Activated naive CD4-positive, alpha-beta T cell treated with anti-CD3 and anti-CD28 coated beads for 36 hours (primary cell): ENCODE results near the gene JAM3. TPM values are rescaled to one million over a fixed set of nuclear protein-coding genes. Genes with fewer than 3 reads are reported as not detected.

ENCODE experiments used
- CTCF ChIA-PET: fragments of 350-600 bp; sonication (Branson Sonifier 250); formaldehyde crosslinking; loops from one replicate; lab custom pipeline; 2021; ENCODE audit warnings: antibody characterized with exemption; lab: Charles Lee
- DNase-seq: peaks from one replicate; pipeline ENCODE4 v3.0.0-alpha.2; 2020
- H3K27ac Mint-ChIP-seq: one replicate; pipeline ENCODE4 v1.8.0; 2021; ENCODE audit warnings: mild to moderate bottlenecking, mixed read lengths
- H3K27me3 Mint-ChIP-seq: one replicate; pipeline ENCODE4 v1.8.0; 2021; ENCODE audit warnings: low read depth, mixed read lengths
- H3K36me3 Mint-ChIP-seq: one replicate; pipeline ENCODE4 v1.8.0; 2021; ENCODE audit warnings: low read depth, mixed read lengths
- H3K4me1 Mint-ChIP-seq: one replicate; pipeline ENCODE4 v1.8.0; 2021; ENCODE audit warnings: low read depth, mixed read lengths
- H3K4me3 Mint-ChIP-seq: one replicate; pipeline ENCODE4 v1.8.0; 2021; ENCODE audit warnings: mild to moderate bottlenecking, moderate library complexity, mixed read lengths
- H3K9me3 Mint-ChIP-seq: one replicate; pipeline ENCODE4 v1.8.0; 2021; ENCODE audit warnings: mixed read lengths
- intact Hi-C: fragments of 100-400 bp; cut with micrococcal nuclease; formaldehyde crosslinking; loops from one replicate; pipeline ENCODE4 v1.15.1; 2023
- total RNA-seq, 2 experiments: library from RNA; stranded (reverse); gene quantifications; one replicate each; pipeline ENCODE4 v1.2.3, GENCODE V29; 2021

Gene JAM3
- total RNA-seq, 2 experiments from 2014 or later: 4.0 to 6.4 TPM

DNA sequence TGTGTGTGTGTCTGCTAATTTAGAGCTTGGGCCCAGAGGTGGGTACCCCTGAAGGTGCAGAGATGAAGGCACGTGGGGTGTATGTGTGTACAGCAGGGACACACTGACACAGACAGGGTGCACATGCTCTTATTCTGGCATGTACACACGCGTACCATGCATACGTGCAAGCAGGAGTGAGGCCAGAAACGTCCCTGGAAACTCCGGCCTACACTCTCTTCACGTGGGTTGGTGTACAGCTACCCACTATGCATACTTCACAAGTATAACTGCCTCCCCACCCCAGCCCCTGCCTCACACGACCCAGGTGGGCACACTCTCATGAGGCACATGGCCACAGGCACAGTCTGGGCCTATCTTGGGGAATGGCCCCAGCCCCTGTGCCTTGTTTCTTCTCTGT is 27.5 kb upstream of the JAM3 start:
- CTCF ChIA-PET: interaction anchor here (1.1 to 5.8 kb wide), 2 partner anchors 9 to 93 kb away, joined by 3 to 44 read pairs; no protein-coding TSS in a partner anchor
- peaks cover 11% of the 10 kb centered on the region for H3K4me1 Mint-ChIP-seq
- intact Hi-C loops: no loop called here
- no peak for DNase-seq
- H3K36me3 Mint-ChIP-seq: no peaks in the 10 kb centered on the region
- H3K27me3 Mint-ChIP-seq: no peaks in the 10 kb centered on the region
- H3K9me3 Mint-ChIP-seq: no peaks in the 10 kb centered on the region
- H3K27ac Mint-ChIP-seq: no peak overlapping the region
- H3K4me3 Mint-ChIP-seq: no peak overlapping the region

DNA sequence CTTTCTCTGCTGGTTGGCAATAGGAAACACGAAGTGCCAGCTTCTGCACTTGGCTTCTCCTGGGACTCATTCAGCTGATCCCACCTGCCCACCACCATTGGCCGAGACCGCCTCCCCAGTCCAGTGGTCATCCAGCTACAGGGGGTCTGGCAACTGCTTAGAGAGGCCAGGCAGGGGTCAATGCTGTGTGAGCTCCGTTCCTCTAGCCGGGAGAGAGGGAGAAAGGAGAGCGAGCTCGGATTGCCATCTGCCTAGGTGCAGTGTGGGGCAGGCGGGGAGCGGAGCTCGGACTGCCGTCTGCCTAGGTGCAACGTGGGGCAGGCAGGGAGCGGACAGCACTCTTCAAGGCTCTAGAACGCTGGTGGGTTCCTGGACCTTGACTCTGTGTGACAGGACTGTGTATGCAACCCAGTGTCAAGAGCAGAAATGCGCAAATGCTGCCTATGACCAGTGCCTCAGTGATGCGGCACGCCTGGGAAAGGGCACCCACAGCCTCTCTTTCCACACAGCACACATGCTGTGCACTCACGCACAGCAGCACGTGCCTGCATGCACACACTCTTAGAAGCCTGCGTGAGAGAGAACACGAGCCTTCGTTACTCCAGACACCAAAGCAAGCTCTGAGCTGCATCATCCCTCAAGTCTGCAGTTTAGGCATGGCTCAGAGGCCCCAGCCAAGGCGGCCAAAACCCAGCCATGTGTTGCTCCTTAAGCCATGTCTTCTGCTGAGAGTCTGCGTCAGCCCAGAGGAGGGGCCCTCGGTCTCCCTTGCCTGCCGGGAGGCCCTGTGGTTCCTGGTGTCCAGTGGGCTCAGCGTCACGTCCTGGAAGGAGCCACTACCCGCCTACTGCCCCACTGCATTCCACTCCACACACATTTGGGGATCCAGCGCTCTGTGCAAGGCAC is 26.8 kb upstream of the JAM3 start:
- Mint-ChIP-seq H3K27me3 (no peaks in the 10 kb centered on the region), H3K27ac (no peak overlapping the region), H3K4me3 (no peak overlapping the region), H3K4me1 (peaks cover 7% of the 10 kb centered on the region), H3K9me3 (no peaks in the 10 kb centered on the region), H3K36me3 (no peaks in the 10 kb centered on the region)
- CTCF ChIA-PET: interaction anchor here (5.8 kb wide), 1 partner anchor 8 kb away, joined by 44 read pairs; no protein-coding TSS in a partner anchor
- no peak for DNase-seq
- intact Hi-C loops: no loop called here

DNA sequence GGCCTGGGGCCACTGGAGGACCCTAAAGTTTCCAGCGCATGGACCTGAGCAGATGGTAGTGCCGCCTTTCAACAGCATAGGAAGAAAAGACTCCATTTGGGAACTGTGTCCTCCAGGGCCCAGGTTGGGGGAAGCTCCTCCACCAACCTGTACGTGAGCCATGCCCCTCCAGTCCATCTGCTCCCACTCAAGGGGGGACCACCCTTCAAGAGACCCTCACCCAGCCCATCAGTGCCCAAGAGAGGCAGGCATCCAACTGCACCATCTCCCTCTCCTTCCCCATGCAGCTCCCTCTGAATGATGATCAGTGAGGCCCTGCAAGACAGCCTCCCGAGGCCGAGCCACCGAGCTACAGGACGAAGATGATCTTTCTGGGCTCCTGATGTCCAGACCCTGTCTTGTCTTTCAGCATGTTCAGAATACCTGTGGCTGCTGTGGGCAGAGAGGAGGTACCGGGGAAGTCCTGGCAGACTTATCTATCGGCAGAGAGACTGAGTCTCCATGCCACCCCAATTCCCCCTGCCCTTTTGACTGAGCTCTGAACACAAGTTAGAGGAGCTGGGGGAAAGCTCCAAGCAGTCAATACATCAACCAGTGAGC is 25.0 kb upstream of the JAM3 start:
- Mint-ChIP-seq H3K4me3 (no peak overlapping the region), H3K36me3 (no peaks in the 10 kb centered on the region), H3K27me3 (peaks cover under 1% of the 10 kb centered on the region), H3K27ac (no peak overlapping the region), H3K9me3 (no peaks in the 10 kb centered on the region), H3K4me1 (no peaks in the 10 kb centered on the region)
- intact Hi-C loops: no loop called here
- CTCF ChIA-PET: interaction anchor here (1.0 to 3.1 kb wide), 5 partner anchors 10 to 121 kb away, joined by 3 to 17 read pairs (median 3); no protein-coding TSS in a partner anchor
- no peak for DNase-seq

DNA sequence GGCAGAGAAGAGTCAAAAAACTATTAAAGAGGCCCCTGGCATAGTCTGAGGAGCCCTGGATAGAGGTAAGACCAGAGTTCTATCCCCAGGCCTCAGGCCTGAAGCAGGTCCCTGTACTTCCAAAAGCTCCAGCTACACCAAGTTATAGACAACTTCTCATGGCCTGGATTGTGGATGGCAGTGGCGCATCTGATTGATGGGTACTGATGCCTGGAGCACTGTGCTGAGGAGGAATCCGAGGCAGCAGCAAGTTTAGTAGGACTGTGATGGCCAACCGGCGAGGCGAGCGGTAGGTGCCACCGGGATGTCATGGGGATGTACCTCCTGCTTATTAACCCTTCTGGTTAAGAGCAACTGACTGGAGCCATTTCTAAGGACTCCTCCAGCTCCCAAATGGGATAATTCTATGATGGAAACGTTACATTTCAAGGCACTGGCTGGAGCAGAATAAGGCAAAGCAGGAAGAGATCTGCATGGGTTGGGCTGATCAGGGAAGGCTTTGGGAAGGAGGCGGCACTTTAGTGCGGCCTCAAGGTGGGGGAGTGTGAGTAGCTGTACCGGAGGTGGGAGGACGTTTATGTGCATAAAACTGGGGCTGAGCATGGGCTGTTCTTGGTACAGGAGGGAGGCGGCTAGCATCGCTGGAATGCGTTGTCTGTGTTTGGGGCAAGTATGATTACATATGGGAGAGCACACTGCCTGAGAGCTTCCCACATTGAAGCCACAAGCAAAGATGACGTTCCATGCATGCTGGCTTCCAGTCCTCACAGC is 24.2 kb upstream of the JAM3 start:
- DNase-seq: no peak
- Mint-ChIP-seq H3K27ac (no peak overlapping the region), H3K9me3 (no peaks in the 10 kb centered on the region), H3K36me3 (no peaks in the 10 kb centered on the region), H3K4me1 (no peaks in the 10 kb centered on the region), H3K27me3 (peaks cover 4% of the 10 kb centered on the region), H3K4me3 (no peak overlapping the region)
- CTCF ChIA-PET: interaction anchor here (0.7 to 3.1 kb wide), 7 partner anchors 11 to 122 kb away, joined by 3 to 17 read pairs (median 3); no protein-coding TSS in a partner anchor
- intact Hi-C loops: loop anchor here (1.0 kb wide), 2 partner anchors 77 to 117 kb away; no protein-coding TSS in a partner anchor

DNA sequence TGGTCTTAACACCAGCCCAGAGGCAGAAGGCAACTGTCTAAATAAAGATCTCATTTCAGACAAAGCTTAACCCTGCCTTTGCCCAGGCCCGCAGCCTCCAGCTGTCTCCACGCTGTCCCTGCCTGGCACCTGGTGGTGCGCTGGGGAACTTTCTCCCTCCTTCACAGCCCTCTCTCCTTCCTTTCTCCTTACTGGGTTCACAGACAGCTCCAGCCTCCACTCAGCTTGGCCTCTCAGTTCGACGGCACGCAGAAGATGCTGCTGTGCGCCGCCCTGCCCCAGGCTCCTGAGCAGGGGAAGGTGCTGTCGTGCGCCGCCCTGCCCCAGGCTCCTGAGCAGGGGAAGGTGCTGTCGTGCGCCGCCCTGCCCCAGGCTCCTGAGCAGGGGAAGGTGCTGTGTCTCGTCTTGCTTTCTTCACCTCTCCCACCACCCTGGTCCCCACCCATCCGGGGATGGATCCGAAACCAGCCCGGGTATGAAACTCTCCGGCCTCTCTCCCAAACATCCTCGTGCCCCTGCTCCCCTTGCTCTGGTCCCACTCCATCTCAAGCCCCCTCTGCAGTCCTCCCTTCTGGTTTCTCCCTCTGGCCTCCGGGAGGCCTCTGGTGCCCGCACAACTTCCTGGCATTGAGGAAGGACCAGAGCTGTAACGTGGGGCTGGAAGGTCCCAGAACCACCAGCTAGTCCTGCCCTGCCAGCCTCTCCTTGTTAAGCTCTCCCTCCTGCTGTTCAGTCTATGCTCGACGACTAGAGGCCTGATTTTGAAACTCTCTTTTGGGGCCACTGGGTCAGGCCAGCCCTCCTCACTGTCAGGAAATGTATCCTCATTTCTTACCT is 22.9 kb upstream of the JAM3 start:
- no peaks in the 10 kb centered on the region for H3K9me3 Mint-ChIP-seq
- H3K27ac Mint-ChIP-seq: no peak overlapping the region
- peaks cover 4% of the 10 kb centered on the region for H3K27me3 Mint-ChIP-seq
- H3K36me3 Mint-ChIP-seq: no peaks in the 10 kb centered on the region
- intact Hi-C loops: loop anchor here (1.0 kb wide), 2 partner anchors 79 to 119 kb away; no protein-coding TSS in a partner anchor
- CTCF ChIA-PET: interaction anchor here (0.6 to 3.1 kb wide), 6 partner anchors 19 to 382 kb away, joined by 3 to 17 read pairs (median 4); no protein-coding TSS in a partner anchor
- peak; percentile 51 for DNase-seq
- H3K4me1 Mint-ChIP-seq: no peaks in the 10 kb centered on the region
- no peak overlapping the region for H3K4me3 Mint-ChIP-seq

DNA sequence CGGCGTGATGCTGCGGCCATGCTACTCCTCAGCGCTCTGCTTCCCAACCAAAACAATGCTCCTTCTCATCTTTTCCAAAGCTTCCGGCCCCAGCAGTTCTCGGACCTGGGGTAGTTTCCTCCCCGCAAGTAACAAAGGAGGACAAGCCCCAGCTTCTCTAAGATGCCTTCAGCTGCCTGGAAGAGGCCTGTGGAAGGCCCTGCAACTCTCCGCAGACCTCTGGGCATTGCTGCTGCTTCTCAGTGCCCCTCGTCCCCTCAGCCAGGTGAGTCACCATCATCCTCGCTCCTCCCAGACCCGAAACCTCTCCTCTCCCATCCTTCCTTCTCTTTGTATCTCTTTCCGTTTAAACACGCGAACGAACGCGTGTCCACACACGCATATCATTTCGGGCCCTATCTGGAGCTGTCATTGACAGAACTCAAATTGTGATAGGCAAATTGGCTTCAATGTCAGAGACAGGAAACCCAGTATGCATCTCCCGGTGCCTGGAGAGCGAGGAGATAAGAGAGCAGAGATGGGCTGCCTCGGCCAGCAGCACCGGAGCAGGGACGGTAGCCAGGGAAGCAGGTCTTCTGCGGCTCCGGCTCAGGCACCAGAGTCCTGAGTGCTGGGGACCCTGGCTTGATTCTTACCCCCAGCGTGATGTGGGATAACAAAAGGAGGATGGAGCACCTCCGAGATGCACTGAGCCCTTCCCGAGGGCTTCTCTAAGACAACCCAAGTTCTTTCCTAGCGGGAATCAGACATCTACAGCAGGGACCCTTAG is 22.0 kb upstream of the JAM3 start:
- H3K4me3 Mint-ChIP-seq: no peak overlapping the region
- H3K27me3 Mint-ChIP-seq: peaks cover 4% of the 10 kb centered on the region
- DNase-seq: no peak
- H3K27ac Mint-ChIP-seq: no peak overlapping the region
- CTCF ChIA-PET: interaction anchor here (0.6 to 2.3 kb wide), 7 partner anchors 19 to 383 kb away, joined by 3 to 10 read pairs (median 3); no protein-coding TSS in a partner anchor
- intact Hi-C loops: no loop called here
- H3K4me1 Mint-ChIP-seq: no peaks in the 10 kb centered on the region
- H3K36me3 Mint-ChIP-seq: no peaks in the 10 kb centered on the region
- no peaks in the 10 kb centered on the region for H3K9me3 Mint-ChIP-seq

DNA sequence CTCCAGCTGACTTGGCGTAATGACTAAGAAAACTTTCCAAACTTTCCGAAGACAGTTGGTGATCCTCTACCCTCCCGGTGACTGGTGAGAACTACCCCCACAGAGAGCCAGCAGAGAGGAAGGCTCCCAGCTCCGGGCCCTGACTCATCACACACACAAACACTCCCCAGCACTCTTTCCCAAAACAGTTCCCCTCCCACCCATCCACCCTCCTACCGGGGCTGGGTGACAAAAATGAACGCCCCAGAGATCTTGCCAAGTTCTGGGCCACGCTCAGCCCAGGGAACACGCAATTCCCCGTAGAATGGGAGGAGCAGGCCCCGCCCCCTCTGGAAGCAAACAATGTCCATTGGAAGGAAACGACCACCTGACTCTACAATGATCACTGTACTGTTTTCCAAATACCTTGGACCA is 21.3 kb upstream of the JAM3 start:
- H3K9me3 Mint-ChIP-seq: no peaks in the 10 kb centered on the region
- H3K27me3 Mint-ChIP-seq: peaks cover 4% of the 10 kb centered on the region
- no peaks in the 10 kb centered on the region for H3K36me3 Mint-ChIP-seq
- no peak overlapping the region for H3K27ac Mint-ChIP-seq
- no peaks in the 10 kb centered on the region for H3K4me1 Mint-ChIP-seq
- H3K4me3 Mint-ChIP-seq: no peak overlapping the region
- no peak for DNase-seq
- CTCF ChIA-PET: interaction anchor here (1.0 to 4.6 kb wide), 5 partner anchors 8 to 120 kb away, joined by 3 to 44 read pairs (median 5); no protein-coding TSS in a partner anchor
- intact Hi-C loops: no loop called here

DNA sequence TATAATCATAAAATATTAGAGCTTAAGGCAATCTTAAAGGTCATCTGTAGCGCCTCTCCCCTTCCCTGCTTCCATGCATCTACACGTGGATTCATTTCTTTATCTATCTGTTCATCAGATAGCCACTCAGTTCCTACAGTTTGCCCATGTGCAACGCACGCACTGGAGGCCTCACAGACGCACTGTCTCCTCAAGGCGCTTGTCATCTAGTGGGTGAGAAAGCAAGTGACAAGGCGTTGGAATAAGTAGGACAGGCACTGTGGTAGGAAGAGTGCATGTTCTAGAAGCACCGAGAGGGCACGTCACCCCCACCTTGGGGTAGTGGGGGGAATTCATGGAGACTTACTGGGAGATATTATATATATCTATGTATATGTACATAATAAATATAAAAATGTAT is 20.8 kb upstream of the JAM3 start:
- H3K27me3 Mint-ChIP-seq: peaks cover 4% of the 10 kb centered on the region
- H3K27ac Mint-ChIP-seq: no peak overlapping the region

DNA sequence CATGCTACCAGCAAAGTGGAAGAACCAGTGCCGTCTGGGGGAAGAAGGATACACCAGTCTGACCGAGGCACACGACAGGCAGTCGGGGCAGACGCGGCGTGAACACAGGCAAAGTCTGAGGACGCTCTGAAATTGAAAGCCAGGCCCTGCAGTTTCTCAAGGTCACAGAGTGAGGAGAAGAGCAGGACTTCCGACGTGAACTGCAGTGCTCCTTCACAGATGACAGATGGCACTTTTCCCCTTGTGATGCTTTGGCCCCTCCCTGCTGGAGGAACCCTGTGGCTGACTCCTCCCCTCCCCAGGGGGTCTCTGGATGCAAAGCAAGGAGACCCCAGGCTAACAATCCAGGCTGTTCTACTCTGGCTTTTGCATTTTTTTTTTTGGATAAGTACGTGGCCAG is 19.6 kb upstream of the JAM3 start:
- no peak for DNase-seq
- H3K36me3 Mint-ChIP-seq: no peaks in the 10 kb centered on the region
- no peaks in the 10 kb centered on the region for H3K9me3 Mint-ChIP-seq
- intact Hi-C loops: no loop called here
- H3K27me3 Mint-ChIP-seq: peaks cover 5% of the 10 kb centered on the region
- no peak overlapping the region for H3K27ac Mint-ChIP-seq
- CTCF ChIA-PET: interaction anchor here (1.4 to 4.6 kb wide), 7 partner anchors 9 to 103 kb away, joined by 3 to 44 read pairs (median 26); partner anchors contain the start of gene JAM3
- H3K4me1 Mint-ChIP-seq: no peaks in the 10 kb centered on the region
- no peak overlapping the region for H3K4me3 Mint-ChIP-seq

More for the DNA sequence above, 20.8 kb upstream of the JAM3 start:
- no peaks in the 10 kb centered on the region for H3K9me3 Mint-ChIP-seq
- CTCF ChIA-PET: interaction anchor here (0.6 to 4.6 kb wide), 5 partner anchors 8 to 121 kb away, joined by 3 to 44 read pairs (median 5); no protein-coding TSS in a partner anchor
- H3K36me3 Mint-ChIP-seq: no peaks in the 10 kb centered on the region
- no peak for DNase-seq
- H3K4me1 Mint-ChIP-seq: no peaks in the 10 kb centered on the region
- H3K4me3 Mint-ChIP-seq: no peak overlapping the region
- intact Hi-C loops: no loop called here

DNA sequence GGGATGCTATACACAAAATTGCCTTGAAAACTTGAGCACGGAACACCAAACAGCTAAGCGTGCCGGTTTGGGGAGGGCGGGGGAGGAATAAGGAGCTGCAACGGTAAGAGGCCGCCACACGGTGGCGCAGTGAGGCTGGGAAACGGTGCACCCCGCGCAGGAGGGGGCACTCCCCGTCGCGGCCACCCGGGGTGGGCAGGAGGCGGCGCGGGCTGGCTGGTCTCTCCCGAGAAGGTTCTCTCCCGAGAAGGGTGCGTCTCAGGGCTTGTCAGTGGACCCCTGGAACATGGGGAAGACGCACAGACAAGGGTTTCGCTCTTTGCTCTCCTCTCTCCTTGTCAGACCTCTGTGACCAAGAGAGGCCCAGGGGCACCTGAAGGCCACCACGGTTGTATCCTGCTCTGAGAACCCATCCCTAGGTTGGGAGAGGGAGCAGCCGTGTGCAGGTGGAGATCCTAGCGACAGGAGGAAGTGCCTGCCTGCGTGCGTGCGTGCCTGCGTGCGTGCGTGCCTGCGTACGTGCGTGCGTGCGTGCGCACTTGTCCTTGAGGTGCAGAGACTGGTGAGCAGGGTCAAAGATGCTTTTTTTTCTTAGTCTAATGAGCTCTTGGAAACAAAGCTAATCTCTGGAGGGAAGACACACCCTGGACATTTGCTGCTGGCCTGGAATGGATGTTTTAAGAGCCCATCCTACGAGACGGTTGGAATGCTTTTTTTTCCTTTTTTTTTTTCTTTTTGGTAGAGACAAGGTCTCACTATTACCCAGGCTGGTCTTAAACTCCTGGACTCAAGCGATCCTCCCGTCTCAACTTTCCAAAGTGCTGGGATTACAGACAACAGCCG is 18.1 kb upstream of the JAM3 start:
- CTCF ChIA-PET: interaction anchor here (0.6 to 4.6 kb wide), 41 partner anchors 8 to 590 kb away, joined by 3 to 44 read pairs (median 4); partner anchors contain the start of genes GLB1L3 and JAM3
- Mint-ChIP-seq H3K4me1 (no peaks in the 10 kb centered on the region), H3K27me3 (peaks cover 9% of the 10 kb centered on the region), H3K9me3 (no peaks in the 10 kb centered on the region), H3K36me3 (no peaks in the 10 kb centered on the region), H3K4me3 (peak overlapping the region; percentile 59), H3K27ac (peak overlapping the region; percentile 76)
- DNase-seq: peak; percentile 74
- intact Hi-C loops: loop anchor here (1.0 to 5.0 kb wide), 4 partner anchors 18 to 103 kb away; no protein-coding TSS in a partner anchor
